Naive thymus-derived CD4-positive, alpha-beta T cell (primary cell): ENCODE measurements around the gene MEA1. TPM values are rescaled to one million over a fixed set of nuclear protein-coding genes. Genes with fewer than 3 reads are reported as not detected.
A peak's percentile ranks its signal among the peaks of the same experiment; 100 is the strongest.

Source experiments
- ATAC-seq: fragments of 150-1000 bp; cut with Tn5 transposase; 2 replicates; pipeline ENCODE4 v1.10.0; 2021; ENCODE audit warnings: mild to moderate bottlenecking, moderate library complexity
- CTCF ChIA-PET: fragments of 350-600 bp; sonication (Branson Sonifier 250); formaldehyde crosslinking; loops from one replicate; lab custom pipeline; 2021; ENCODE audit warnings: antibody characterized with exemption; lab: Charles Lee
- POLR2A ChIA-PET: fragments of 350-600 bp; sonication (Branson Sonifier 250); formaldehyde crosslinking; loops from one replicate; lab custom pipeline; 2021; ENCODE audit warnings: antibody characterized with exemption, inconsistent platforms; lab: Charles Lee
- DNase-seq, 9 donors: peaks; one replicate each; pipeline versions ENCODE4 v3.0.0 to v3.0.0-alpha.2; 2020 to 2022; ENCODE audit warnings: mixed read lengths in 1 of 9
- H3K27ac ChIP-seq: one replicate; pipeline ENCODE4 v1.7.0; 2013; ENCODE audit warnings: mild to moderate bottlenecking, low read depth, low read length, moderate library complexity
- H3K27me3 ChIP-seq, 2 donors: one replicate each; pipeline ENCODE4 v1.7.0; 2013; ENCODE audit warnings: low read length in 2 of 2, mild to moderate bottlenecking in 2 of 2, moderate library complexity in 2 of 2; ENCODE audit not compliant: control insufficient read depth in 2 of 2, insufficient read depth in 2 of 2
- H3K36me3 ChIP-seq, 3 experiments: 1 replicate in 2 of 3; 2 replicates in 1 of 3; pipeline ENCODE4 v1.7.0; 2013; ENCODE audit warnings: low read length in 3 of 3, mild to moderate bottlenecking in 3 of 3, moderate library complexity in 1 of 3; ENCODE audit not compliant: insufficient read depth in 3 of 3, control insufficient read depth in 2 of 3
- H3K4me1 ChIP-seq, 2 donors: one replicate each; pipeline ENCODE4 v1.7.0; 2013; ENCODE audit warnings: low read length in 2 of 2, mild to moderate bottlenecking in 2 of 2, moderate library complexity in 1 of 2; ENCODE audit not compliant: control insufficient read depth in 2 of 2, insufficient read depth in 2 of 2
- H3K4me3 ChIP-seq: 2 replicates; pipeline ENCODE4 v1.7.0; 2013; ENCODE audit warnings: mild to moderate bottlenecking, low read length
- H3K9me3 ChIP-seq, 3 experiments: 1 replicate in 2 of 3; 2 replicates in 1 of 3; pipeline ENCODE4 v1.7.0; 2013; ENCODE audit warnings: low read length in 3 of 3; ENCODE audit not compliant: control insufficient read depth in 2 of 3
- H3K27ac Mint-ChIP-seq, 9 donors: one replicate each; pipeline ENCODE4 v1.8.0; 2020 to 2022; ENCODE audit warnings: mixed read lengths in 9 of 9, mild to moderate bottlenecking in 8 of 9, moderate library complexity in 5 of 9, inconsistent platforms in 2 of 9
- H3K27me3 Mint-ChIP-seq, 5 donors: one replicate each; pipeline ENCODE4 v1.8.0; 2021 to 2022; ENCODE audit warnings: mixed read lengths in 5 of 5, mild to moderate bottlenecking in 1 of 5
- H3K36me3 Mint-ChIP-seq, 5 donors: one replicate each; pipeline ENCODE4 v1.8.0; 2020 to 2022; ENCODE audit warnings: mixed read lengths in 5 of 5, mild to moderate bottlenecking in 3 of 5, inconsistent platforms in 1 of 5
- H3K4me1 Mint-ChIP-seq, 7 donors: one replicate each; pipeline ENCODE4 v1.8.0; 2020 to 2022; ENCODE audit warnings: mixed read lengths in 7 of 7, mild to moderate bottlenecking in 3 of 7, inconsistent platforms in 1 of 7
- H3K4me3 Mint-ChIP-seq, 10 donors: one replicate each; pipeline ENCODE4 v1.8.0; 2020 to 2022; ENCODE audit warnings: mild to moderate bottlenecking in 10 of 10, mixed read lengths in 10 of 10, moderate library complexity in 6 of 10, inconsistent platforms in 2 of 10
- H3K9me3 Mint-ChIP-seq, 11 donors: one replicate each; pipeline ENCODE4 v1.8.0; 2020 to 2022; ENCODE audit warnings: mixed read lengths in 11 of 11, mild to moderate bottlenecking in 4 of 11, inconsistent platforms in 1 of 11, moderate library complexity in 1 of 11
- intact Hi-C, 2 donors: fragments of 100-400 bp; cut with micrococcal nuclease; formaldehyde crosslinking; loops; one replicate each; pipeline ENCODE4 v1.15.1; 2023
- polyA plus RNA-seq, 2 donors: library from polyadenylated mRNA; unstranded; fragments of 300-500 nt; fragmentation: Illumina TruSeq; gene quantifications; one replicate each; pipeline ENCODE4 v1.2.3, GENCODE V29; 2021
- total RNA-seq, 6 experiments: library from RNA in 5 of 6; stranded (reverse) in 5 of 6; gene quantifications; 1 replicate in 5 of 6; 2 replicates in 1 of 6; pipeline ENCODE4 v1.2.3 and lab custom pipeline; 2021 to 2026

Gene MEA1
- total and polyA plus RNA-seq, 7 experiments from 2014 or later, result 20.3 to 72.3 (median 35.0) TPM

DNA sequence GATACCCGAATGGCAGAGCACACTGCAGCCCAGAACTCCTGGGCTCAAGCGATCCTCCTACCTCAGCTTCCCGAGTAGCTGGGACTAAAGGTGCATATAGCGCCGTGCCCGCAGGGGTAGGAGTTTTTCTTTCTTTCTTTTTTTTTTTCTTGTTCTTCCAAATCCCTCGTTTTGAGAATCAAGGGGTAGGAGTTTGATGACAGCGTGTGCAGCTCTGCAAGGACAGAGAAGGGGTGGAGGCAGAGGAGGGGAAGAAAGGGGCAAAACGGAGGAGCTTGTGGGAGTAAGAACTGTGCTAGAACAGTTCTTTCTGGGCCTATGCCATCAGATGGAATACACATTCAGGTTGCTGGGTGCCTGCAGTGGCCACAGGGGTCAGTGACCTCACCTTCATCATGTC, 23.0 kb upstream of the MEA1 start:
- Histone ChIP-seq H3K4me3 (no peak overlapping the region), H3K27me3 (no peaks in the 10 kb centered on the region), H3K9me3 (no peaks in the 10 kb centered on the region), H3K4me1 (no peaks in the 10 kb centered on the region), H3K27ac (no peak overlapping the region), H3K36me3 (peaks cover 0 to 73% (median 6%) of the 10 kb centered on the region in 3 experiments)
- Mint-ChIP-seq H3K27me3 (no peaks in the 10 kb centered on the region), H3K4me1 (peaks cover 0 to 4% (median 0%) of the 10 kb centered on the region in 7 donors), H3K27ac (peak overlapping the region in 1 of 9 donors; percentile 63), H3K4me3 (no peak overlapping the region), H3K36me3 (peaks cover 0 to 22% (median 4%) of the 10 kb centered on the region in 5 donors), H3K9me3 (no peaks in the 10 kb centered on the region)
- DNase-seq (no peak), ATAC-seq (no peak)
- ChIA-PET POLR2A (no interaction called here), CTCF (no interaction called here)
- intact Hi-C loops, result no loop called here

- peaks cover 0 to 25% (median 4%) of the 10 kb centered on the region in 5 donors for H3K36me3 Mint-ChIP-seq
These were observed 21.9 kb upstream of the MEA1 start for GRCh38 chr6:43035495-43036194.

GRCh38 chr6:43034190-43034525, 20.4 kb upstream of the MEA1 start:
- POLR2A ChIA-PET, result no interaction called here
- CTCF ChIA-PET, result interaction anchor here (0.7 kb wide), 1 partner anchor 418 kb away, joined by 3 read pairs; no protein-coding TSS in a partner anchor

More at GRCh38 chr6:43035495-43036194, 21.9 kb upstream of the MEA1 start:
- intact Hi-C loops, result no loop called here
- no peak overlapping the region for H3K27ac ChIP-seq
- ATAC-seq, result no peak
- peaks cover 0 to 68% (median 6%) of the 10 kb centered on the region in 3 experiments for H3K36me3 ChIP-seq
- POLR2A ChIA-PET, result no interaction called here
- no peak overlapping the region for H3K4me3 ChIP-seq
- Mint-ChIP-seq H3K4me1 (peaks cover 0 to 4% (median 0%) of the 10 kb centered on the region in 7 donors), H3K9me3 (no peaks in the 10 kb centered on the region), H3K27ac (peak overlapping the region in 6 of 9 donors; percentile 8 to 74 (median 51)), H3K27me3 (no peaks in the 10 kb centered on the region), H3K4me3 (no peak overlapping the region)
- DNase-seq, result no peak
- H3K27me3 ChIP-seq, result no peaks in the 10 kb centered on the region
- no peaks in the 10 kb centered on the region for H3K9me3 ChIP-seq
- no peaks in the 10 kb centered on the region for H3K4me1 ChIP-seq
- CTCF ChIA-PET, result interaction anchor here (0.6 kb wide), 1 partner anchor 20 kb away, joined by 4 read pairs; no protein-coding TSS in a partner anchor

DNA sequence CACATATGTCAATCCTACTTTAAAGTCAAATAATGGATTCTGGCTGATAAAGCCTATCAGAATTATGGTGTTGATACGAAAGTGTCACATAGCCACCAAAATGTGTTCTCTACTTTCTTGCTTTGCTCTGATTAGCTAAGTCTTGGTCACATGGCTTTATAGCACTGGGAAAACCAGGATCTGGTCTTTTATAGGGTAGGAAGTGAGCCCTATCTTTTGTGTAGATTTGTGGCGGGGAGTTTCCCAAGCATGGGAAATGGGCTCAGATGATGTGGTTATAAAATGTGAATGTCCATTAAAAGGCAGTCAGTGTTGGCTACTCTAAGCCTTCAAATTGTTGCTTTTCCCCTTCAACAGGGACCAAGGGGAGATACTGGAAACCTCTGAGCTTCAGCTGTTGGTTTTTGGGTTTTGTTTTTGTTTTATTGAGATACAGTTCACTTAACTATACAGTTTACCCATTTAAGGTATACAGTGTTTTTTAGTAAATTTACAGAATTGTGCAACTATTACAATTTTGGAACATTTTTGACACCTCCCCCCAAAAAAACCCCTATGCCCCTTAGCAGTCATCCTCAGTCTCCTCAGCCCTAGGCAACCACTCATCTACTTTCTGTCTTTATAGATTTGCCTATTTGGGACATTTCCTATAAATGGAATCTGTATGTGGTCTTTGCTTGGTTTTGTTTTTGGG, 19.9 kb upstream of the MEA1 start:
- Mint-ChIP-seq H3K4me3 (no peak overlapping the region), H3K9me3 (no peaks in the 10 kb centered on the region), H3K36me3 (peaks cover 0 to 31% (median 3%) of the 10 kb centered on the region in 5 donors), H3K4me1 (peaks cover 0 to 4% (median 0%) of the 10 kb centered on the region in 7 donors), H3K27ac (peak overlapping the region in 8 of 9 donors; percentile 1 to 74 (median 23)), H3K27me3 (no peaks in the 10 kb centered on the region)
- Histone ChIP-seq H3K9me3 (no peaks in the 10 kb centered on the region), H3K4me3 (no peak overlapping the region), H3K27ac (no peak overlapping the region), H3K4me1 (no peaks in the 10 kb centered on the region), H3K27me3 (no peaks in the 10 kb centered on the region), H3K36me3 (peaks cover 3 to 69% (median 6%) of the 10 kb centered on the region in 3 experiments)
- DNase-seq (no peak), ATAC-seq (no peak)
- POLR2A ChIA-PET, result interaction anchor here (0.9 to 1.3 kb wide), 2 partner anchors 20 to 26 kb away, joined by 4 to 6 read pairs; partner anchors contain the start of genes CUL7, KLC4 and MRPL2
- intact Hi-C loops, result no loop called here
- CTCF ChIA-PET, result interaction anchor here (0.6 kb wide), 1 partner anchor 586 kb away, joined by 3 read pairs; no protein-coding TSS in a partner anchor

More at GRCh38 chr6:43034190-43034525, 20.4 kb upstream of the MEA1 start:
- no peak overlapping the region for H3K27ac ChIP-seq
- intact Hi-C loops, result no loop called here
- H3K27me3 ChIP-seq, result no peaks in the 10 kb centered on the region
- no peaks in the 10 kb centered on the region for H3K9me3 ChIP-seq
- ATAC-seq (no peak), DNase-seq (no peak)
- H3K4me3 Mint-ChIP-seq, result no peak overlapping the region
- no peaks in the 10 kb centered on the region for H3K27me3 Mint-ChIP-seq
- peaks cover 0 to 4% (median 0%) of the 10 kb centered on the region in 7 donors for H3K4me1 Mint-ChIP-seq
- no peaks in the 10 kb centered on the region for H3K9me3 Mint-ChIP-seq
- no peak overlapping the region for H3K4me3 ChIP-seq
- peaks cover under 1 to 69% (median 6%) of the 10 kb centered on the region in 3 experiments for H3K36me3 ChIP-seq
- H3K36me3 Mint-ChIP-seq, result peaks cover 0 to 32% (median 4%) of the 10 kb centered on the region in 5 donors
- peak overlapping the region in 5 of 9 donors; percentile 7 to 65 (median 22) for H3K27ac Mint-ChIP-seq
- H3K4me1 ChIP-seq, result no peaks in the 10 kb centered on the region

DNA sequence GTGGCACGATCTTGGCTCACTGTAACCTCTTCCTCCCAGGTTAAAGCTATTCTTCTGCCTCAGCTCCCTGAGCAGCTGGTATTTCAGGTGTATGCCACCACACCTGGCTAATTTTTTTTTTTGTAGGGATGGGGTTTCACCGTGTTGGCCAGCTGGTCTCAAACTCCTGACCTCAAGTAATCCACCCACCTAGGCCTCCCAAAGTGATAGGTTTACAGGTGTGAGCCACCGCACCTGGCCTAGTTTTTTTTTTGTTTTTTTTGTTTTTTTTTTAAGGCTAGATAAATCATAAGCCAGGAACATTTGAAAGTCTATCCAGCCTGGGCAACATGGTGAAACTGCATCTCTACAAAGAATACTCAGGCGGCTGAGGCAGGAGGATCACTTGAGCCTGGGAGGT, 18.6 kb upstream of the MEA1 start:
- H3K9me3 Mint-ChIP-seq, result no peaks in the 10 kb centered on the region
- peaks cover 4 to 26% (median 7%) of the 10 kb centered on the region in 5 donors for H3K36me3 Mint-ChIP-seq
- Histone ChIP-seq H3K27ac (no peak overlapping the region), H3K4me1 (no peaks in the 10 kb centered on the region), H3K27me3 (no peaks in the 10 kb centered on the region), H3K36me3 (peaks cover 3 to 67% (median 12%) of the 10 kb centered on the region in 3 experiments), H3K9me3 (no peaks in the 10 kb centered on the region), H3K4me3 (no peak overlapping the region)
- ChIA-PET POLR2A (interaction anchor here (0.7 to 1.3 kb wide), 2 partner anchors 15 to 27 kb away, joined by 4 to 6 read pairs; partner anchors contain the start of genes KLC4 and MRPL2), CTCF (no interaction called here)
- no peak for DNase-seq
- no peaks in the 10 kb centered on the region for H3K27me3 Mint-ChIP-seq
- peaks cover 0 to 4% (median 0%) of the 10 kb centered on the region in 7 donors for H3K4me1 Mint-ChIP-seq
- no peak for ATAC-seq
- H3K27ac Mint-ChIP-seq, result peak overlapping the region in 2 of 9 donors; percentile 6 to 32
- no peak overlapping the region for H3K4me3 Mint-ChIP-seq
- intact Hi-C loops, result no loop called here

GRCh38 chr6:43029120-43029519, 15.4 kb upstream of the MEA1 start:
- Histone ChIP-seq H3K4me1 (peaks cover 0 to 5% of the 10 kb centered on the region in 2 donors), H3K4me3 (no peak overlapping the region), H3K9me3 (no peaks in the 10 kb centered on the region), H3K36me3 (peaks cover 14 to 77% (median 26%) of the 10 kb centered on the region in 3 experiments), H3K27me3 (no peaks in the 10 kb centered on the region), H3K27ac (no peak overlapping the region)
- H3K9me3 Mint-ChIP-seq, result no peaks in the 10 kb centered on the region
- H3K4me1 Mint-ChIP-seq, result peaks cover 7 to 16% (median 8%) of the 10 kb centered on the region in 7 donors
- intact Hi-C loops, result no loop called here
- H3K4me3 Mint-ChIP-seq, result no peak overlapping the region
- H3K36me3 Mint-ChIP-seq, result peaks cover 6 to 40% (median 18%) of the 10 kb centered on the region in 5 donors
- DNase-seq (no peak), ATAC-seq (no peak)
- H3K27me3 Mint-ChIP-seq, result no peaks in the 10 kb centered on the region
- H3K27ac Mint-ChIP-seq, result no peak overlapping the region
- CTCF ChIA-PET, result no interaction called here
- POLR2A ChIA-PET, result interaction anchor here (1.0 kb wide), 1 partner anchor 9 kb away, joined by 3 read pairs; no protein-coding TSS in a partner anchor
